HG03439 (cell line): ENCODE measurements around the gene YPEL1.
"Not testable (repeated sequence)": the region's sequence is repeated elsewhere in the genome, so short reads cannot be mapped to it uniquely, and the experiment has no call there.

ENCODE experiments used
- ATAC-seq: cut with Tn5 transposase; IDR thresholded peaks from one replicate; pipeline ENCODE4 v1.9.1; 2021; ENCODE audit warnings: mild to moderate bottlenecking, moderate library complexity; ENCODE audit not compliant: unreplicated experiment

The YPEL1 gene

DNA sequence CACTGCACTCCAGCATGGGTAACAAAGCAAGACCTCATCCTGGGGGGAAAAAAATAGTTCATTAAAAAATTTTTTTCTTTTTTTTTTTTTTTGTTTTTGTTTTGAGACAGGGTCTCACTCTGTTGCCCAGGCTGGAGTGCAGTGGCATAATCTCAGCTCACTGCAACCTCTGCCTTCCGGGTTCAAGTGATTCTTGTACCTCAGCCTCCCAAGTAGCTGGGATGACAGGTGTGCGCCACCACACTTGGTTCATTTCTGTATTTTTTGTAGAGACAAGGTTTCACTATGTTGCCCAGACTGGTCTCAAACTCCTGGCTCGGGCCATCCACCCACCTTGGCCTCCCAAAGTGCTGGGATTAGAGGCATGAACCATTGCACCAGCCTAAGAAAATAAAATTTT is 11.1 kb downstream of the YPEL1 start:
- ATAC-seq, result not testable (repeated sequence)

DNA sequence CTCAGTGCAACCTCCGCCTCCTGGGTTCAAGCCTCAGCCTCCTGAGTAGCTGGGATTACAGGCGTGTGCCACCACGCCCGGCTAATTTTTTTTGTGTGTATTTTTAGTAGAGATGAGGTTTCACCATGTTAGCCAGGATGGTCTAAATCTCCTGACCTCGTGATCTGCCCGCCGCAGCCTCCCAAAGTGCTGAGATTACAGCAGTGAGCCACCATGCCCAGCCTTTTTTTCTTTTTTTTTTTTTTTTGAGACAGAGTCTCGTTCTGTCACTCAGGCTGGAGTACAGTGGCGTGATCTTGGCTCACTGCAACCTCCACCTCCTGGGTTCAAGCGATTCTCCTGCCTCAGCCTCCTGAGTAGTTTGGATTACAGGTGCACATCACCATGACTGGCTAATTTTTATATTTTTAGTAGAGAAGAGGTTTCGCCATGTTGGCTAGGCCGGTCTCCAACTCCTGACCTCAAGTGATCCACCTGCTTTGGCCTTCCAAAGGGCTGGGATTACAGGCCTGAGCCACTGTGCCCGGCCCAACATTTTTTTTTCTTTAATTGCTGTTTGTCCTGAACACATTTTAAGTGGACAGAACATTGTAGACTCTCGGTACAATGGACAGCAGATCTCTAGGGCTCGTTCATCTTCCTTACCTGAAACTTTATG is 14.3 kb downstream of the YPEL1 start:
- ATAC-seq, result not testable (repeated sequence)

GRCh38 chr22:21720191-21720859 is 15.3 kb downstream of the YPEL1 start:
- ATAC-seq, result not testable (repeated sequence)

DNA sequence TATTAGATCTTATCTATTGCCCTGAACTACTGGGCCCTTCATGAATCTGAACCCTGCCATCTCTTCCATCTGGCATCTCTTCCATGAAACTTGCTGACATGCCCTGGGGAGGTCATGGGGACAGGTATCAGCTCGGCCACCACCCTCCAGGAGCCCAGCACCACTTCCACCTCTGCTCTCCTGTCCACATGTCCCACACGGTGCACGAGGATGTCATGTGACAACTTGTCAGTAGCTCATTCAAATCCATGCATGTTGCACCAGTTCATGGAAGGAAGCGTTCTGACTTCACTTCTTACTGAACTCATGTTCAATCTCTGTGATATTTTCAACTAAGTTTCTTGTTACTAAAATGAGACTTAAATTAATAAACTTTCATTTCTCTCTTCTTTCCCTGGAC is 16.6 kb downstream of the YPEL1 start:
- no peak for ATAC-seq

DNA sequence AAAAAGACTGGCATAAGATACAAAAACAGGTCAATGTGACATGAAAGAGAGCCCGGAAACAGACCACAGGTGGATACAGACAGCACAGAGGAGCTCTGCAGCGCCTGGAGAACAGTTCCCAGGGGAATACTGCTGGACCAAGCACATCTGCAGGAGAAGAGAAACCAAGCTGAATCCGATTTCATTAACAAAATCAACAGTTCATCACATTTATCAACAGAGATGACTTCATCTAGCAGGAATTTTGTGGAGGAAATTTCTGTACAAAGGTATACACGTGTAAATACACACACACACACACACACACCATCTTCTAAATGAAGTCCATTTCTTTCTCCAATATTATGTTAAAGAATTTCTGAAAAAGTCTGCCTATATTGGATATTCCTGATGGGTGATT is 17.1 kb downstream of the YPEL1 start:
- ATAC-seq, result no peak

DNA sequence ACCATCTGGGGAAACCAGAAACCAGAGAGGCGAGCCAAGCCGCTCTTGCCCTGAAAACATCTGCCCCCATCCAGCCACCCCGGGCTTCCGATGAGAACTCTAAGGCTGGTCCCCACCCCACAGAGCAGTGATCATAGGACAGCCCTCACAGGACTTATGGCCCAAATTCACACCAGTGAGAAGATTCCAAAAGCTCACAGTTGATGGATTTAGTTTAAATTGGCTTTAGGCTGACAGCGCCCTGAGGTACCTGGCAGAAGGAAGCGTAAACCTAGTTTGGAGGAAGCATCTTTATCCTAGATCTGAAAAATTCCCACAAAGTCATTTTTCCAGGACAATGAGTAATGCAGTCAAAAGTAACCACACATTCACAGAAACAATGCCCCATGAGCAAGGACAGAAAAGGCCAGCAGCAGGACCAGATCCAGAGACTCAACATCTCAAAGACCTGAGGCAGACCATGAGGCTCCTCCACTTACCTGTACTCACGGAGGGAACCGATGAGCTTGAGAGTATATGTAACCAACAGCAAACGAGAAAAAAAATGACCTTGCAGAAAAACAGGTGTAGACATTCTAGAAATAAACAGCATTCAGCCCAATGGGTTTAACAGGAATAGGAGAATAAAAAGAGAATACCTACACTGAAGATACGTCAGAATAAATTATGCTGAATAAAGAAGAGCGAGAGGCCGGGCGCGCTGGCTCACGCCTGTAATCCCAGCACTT is 19.0 kb downstream of the YPEL1 start:
- not testable (repeated sequence) for ATAC-seq

DNA sequence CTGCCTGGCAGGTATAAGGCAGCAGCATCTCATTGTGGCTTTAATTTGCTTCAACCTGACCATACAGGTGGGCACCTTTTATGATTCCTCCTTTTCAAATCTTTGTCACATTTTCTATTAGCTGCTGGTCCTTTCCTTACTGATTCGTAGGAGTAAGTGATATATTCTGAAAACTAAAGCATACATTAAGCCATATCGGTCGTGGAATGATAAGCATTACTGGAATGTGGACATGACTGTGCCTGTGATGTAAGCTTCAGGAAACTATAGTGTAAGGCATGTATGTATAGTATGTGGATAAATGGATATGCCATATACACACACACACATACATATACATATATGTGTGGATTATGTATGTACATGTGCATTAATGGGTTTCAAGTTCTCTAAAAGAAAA is 20.8 kb downstream of the YPEL1 start:
- no peak for ATAC-seq

DNA sequence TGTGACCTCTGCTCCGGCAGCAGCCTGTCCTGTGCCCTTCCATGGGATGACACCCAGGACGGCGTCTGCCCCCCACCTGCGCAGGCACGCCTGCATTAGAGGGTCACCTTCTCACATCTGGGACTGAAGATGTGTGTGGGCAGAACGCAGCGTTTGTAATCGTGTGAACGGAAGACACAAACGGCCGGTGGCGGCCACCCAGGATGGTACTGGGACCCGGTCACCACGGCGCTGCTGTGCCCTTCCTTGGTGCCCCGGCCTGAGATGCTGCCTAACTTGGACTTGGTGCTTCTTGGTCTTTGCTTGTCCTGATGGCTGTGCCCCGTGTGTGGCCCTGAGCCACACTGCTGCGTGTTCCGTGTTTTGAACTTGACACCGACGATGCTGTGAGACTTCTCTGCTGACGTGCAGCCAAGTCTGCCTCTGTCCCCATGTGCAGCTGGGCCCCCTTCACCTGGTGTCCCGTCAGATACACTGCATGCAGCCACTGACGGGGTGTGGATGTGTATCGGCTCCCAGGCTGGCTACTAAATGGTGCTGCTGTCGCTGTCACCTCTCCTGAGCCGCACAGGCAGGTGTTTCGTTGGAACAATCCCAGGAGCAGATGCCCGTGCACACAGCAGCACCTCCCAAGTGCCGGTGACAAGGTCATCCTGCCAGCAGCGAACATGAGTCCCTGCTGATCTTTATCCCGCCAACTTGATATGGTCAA is 21.4 kb downstream of the YPEL1 start:
- ATAC-seq, result no peak

- ATAC-seq, result no peak
These were observed 22.1 kb downstream of the YPEL1 start for GRCh38 chr22:21713428-21714058.

GRCh38 chr22:21712751-21713427 is 22.7 kb downstream of the YPEL1 start:
- no peak for ATAC-seq

GRCh38 chr22:21711851-21712250 is 23.7 kb downstream of the YPEL1 start:
- no peak for ATAC-seq

DNA sequence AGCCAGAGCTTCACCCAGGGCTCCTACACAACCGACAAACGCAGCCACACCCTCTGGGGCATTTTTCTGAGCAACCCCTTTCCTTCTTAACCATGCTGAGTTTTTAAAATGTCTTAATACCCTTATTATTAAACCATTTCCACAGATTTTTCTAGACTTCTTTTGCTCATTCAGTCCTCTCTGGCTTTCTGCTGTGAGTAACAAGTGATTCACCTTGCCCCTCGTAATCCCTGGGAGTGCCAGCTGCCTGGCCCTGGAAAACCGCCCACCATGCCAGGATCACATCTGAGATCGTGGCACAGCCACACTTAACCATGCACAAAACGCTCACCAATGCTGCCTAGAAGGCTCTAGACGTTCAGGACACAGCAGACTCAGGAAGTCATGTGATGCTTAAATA is 25.4 kb downstream of the YPEL1 start:
- ATAC-seq, result no peak

DNA sequence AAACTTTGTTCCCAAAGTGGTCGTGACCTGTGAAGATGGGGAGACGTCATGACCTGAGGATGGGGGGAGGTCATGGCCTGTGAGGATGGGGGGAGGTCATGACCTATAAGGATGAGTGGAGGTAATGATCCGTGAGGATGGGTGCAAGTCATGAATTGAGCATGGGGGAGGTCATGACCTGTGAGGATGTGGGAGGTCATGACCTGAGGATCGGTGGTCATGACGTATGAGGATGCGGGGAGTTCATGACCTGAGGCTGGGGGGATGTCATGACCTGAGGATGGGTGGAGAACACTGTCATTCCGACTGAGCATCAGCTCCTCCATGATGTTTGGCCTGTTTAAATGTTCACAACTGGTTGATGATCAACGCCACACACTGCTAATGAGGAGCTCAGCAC is 25.9 kb downstream of the YPEL1 start:
- ATAC-seq, result no peak

GRCh38 chr22:21708960-21709359 is 26.6 kb downstream of the YPEL1 start:
- no peak for ATAC-seq

DNA sequence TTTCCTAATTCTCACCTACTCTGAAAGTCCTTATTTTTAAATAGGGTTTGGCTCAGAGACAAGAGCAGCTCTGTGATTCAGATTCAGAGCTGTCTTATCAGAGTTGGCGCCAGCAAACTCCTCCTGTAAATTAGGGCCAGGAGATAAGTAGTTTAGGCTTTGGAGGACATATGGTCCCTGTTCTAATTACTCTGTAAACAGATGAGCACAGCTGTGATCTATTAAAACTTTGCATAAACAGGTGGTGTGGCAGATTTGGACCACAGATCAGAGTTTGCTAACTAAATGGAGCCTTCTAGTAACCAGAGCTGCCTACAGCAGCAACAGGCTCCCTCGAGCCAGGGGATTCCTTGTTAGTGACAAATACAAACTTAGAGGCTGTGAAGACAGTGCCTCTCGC is 27.9 kb downstream of the YPEL1 start:
- ATAC-seq, result no peak

DNA sequence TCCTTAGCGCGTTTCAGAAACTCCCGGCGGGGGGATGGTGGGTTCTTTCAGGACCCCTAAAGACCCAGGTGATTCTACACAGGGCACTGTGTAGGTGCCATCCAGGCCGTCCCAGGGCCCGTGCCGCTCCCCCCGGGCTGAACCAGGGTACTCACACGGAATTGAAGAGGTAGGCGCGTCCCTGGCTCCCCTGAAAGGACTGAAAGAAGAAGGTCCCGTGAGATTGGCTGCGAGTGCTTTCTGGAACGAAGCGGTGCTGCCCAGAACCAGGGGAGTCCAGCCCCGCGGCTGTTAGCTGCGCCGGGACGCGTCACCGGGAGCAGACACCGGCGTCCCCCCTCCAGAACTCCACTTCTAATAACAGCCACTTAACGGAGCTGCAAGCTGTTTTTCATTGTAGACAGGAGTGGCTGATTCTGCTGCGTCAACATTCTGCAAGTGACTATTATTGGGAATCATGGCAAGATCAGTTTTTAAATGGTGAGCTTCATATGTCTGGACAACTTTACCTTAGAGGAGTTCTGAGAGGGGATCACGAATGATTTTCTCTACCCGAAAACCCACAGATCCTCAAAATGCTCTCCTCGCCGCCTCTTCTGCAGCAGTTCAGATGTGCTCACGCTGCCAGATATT is 31.8 kb downstream of the YPEL1 start:
- no peak for ATAC-seq

DNA sequence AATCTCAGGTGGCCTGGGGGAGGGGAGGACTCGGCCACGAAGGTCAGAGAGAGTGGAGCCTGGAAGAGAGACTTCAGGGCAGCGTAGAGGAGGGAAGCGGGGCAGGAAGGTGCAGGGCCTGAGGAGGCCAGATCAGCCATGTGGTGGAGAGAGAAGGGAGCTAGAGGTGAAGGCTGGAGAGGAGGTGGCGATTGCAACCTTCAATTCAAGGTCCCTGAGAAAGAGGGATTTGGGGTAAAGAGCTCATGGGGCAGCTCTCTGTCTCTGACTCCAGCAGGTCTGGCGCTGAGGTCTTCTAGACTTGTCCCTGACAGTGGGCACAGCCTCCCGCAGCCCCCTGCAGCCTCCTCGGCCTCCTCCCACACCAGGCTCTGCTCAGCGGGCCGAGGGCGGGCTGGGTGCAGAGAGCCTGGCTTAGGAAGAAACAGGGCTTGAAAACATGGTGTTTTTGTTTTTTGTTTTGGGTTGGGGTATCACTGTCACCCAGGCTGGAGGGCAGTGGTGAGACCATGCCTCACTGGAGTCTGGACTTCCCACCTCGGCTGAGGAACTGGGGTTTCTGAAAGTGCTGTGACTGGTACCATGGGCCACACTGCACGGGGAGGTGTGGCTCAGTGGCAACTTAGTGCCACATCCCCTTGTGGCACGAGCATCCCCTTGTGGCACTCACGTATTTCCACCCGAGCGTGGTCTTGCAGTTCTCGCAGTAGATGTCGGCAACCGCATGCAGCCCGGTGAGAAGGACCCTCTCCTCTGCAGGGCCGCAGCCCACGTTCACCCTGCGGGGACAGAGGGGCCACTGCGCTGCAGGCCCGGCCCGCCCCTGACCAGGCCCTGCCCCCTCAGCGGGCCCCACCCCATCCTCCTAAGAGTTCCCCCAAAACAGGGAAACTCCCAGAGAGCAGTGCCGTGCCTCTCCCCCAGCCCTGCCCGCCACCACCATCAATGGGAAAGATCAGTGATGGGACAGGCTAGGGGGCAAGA is 32.6 kb downstream of the YPEL1 start:
- no peak for ATAC-seq

DNA sequence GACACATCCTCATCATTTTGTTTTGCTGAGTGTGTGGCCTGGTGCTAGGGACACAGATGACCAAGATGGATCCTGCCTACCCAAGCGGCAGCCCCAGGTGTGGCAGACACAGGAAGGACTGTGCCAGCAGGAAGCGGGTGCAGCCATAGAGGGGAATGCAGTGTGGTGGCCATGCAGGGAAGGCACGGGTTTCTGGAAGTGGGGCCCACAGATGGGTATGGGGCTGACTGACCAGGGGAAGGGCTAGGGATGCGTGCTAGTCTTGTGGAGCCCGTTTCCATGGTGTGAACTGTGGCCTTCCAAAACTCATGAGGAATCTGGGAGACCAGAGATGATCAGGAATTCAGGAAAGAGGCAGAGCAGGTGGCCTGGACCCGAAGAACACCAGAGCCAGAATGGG is 33.5 kb downstream of the YPEL1 start:
- no peak for ATAC-seq
